GM23338 (cell line): ENCODE results near the gene NRP2. TPM values are rescaled to one million over a fixed set of nuclear protein-coding genes. Genes with fewer than 3 reads are reported as not detected.

Experiments
- ATAC-seq: fragments of 200-7000 bp; cut with Tn5 transposase; 3 replicates; pipeline ENCODE4 v1.9.1; 2020
- DNase-seq: peaks from one replicate; pipeline ENCODE4 v3.0.0-alpha.2; 2015; ENCODE audit warnings: low spot score
- H2AFZ ChIP-seq: fragments of 200-600 bp; sonication (generic); 2 replicates; pipeline ENCODE4 v1.8.0; 2016; ENCODE audit warnings: antibody characterized with exemption, mild to moderate bottlenecking, moderate library complexity
- H3F3A ChIP-seq: fragments of 200-600 bp; sonication (generic); replicated peaks from 2 replicates; pipeline ENCODE4 v1.8.0; 2017; ENCODE audit warnings: antibody characterized with exemption, mixed run types, low read depth
- H3K27ac ChIP-seq: fragments of 200-600 bp; sonication (generic); 2 replicates; pipeline ENCODE4 v1.6.1; 2016; ENCODE audit warnings: low read depth
- H3K27me3 ChIP-seq: fragments of 200-600 bp; sonication (generic); 2 replicates; pipeline ENCODE4 v1.8.0; 2016; ENCODE audit warnings: mild to moderate bottlenecking, mixed run types, moderate library complexity; ENCODE audit not compliant: insufficient read depth
- H3K36me3 ChIP-seq: fragments of 200-600 bp; sonication (generic); 2 replicates; pipeline ENCODE4 v1.8.0; 2016; ENCODE audit warnings: mild to moderate bottlenecking; ENCODE audit not compliant: insufficient read depth
- H3K4me1 ChIP-seq: fragments of 200-600 bp; sonication (generic); 2 replicates; pipeline ENCODE4 v1.8.0; 2016; ENCODE audit warnings: mild to moderate bottlenecking, moderate library complexity; ENCODE audit not compliant: insufficient read depth
- H3K4me2 ChIP-seq: fragments of 200-600 bp; sonication (generic); 2 replicates; pipeline ENCODE4 v1.7.1; 2017; ENCODE audit warnings: mixed run types
- H3K4me3 ChIP-seq: fragments of 200-600 bp; sonication (generic); 2 replicates; pipeline ENCODE4 v1.6.1; 2016; ENCODE audit warnings: mixed run types
- H3K79me2 ChIP-seq: fragments of 200-600 bp; sonication (generic); replicated peaks from 2 replicates; pipeline ENCODE4 v1.8.0; 2017; ENCODE audit warnings: mild to moderate bottlenecking; ENCODE audit not compliant: insufficient read depth
- H3K9me2 ChIP-seq: fragments of 200-600 bp; sonication (generic); 2 replicates; pipeline ENCODE4 v1.8.0; 2017; ENCODE audit not compliant: insufficient read depth
- H4K20me1 ChIP-seq: fragments of 200-600 bp; sonication (generic); replicated peaks from 2 replicates; pipeline ENCODE4 v1.8.0; 2017; ENCODE audit warnings: mild to moderate bottlenecking; ENCODE audit not compliant: insufficient read depth
- H3K27ac Mint-ChIP-seq: 2 replicates; pipeline ENCODE4 v1.8.0; 2020; ENCODE audit warnings: inconsistent platforms, mild to moderate bottlenecking, moderate library complexity, mixed read lengths
- H3K27me3 Mint-ChIP-seq: 3 replicates; pipeline ENCODE4 v1.8.0; 2022; ENCODE audit warnings: low read depth, mild to moderate bottlenecking, moderate library complexity, mixed read lengths, inconsistent platforms; ENCODE audit not compliant: insufficient read depth, poor library complexity
- H3K36me3 Mint-ChIP-seq: 3 replicates; pipeline ENCODE4 v1.8.0; 2021; ENCODE audit warnings: low read depth, mild to moderate bottlenecking, inconsistent platforms, moderate library complexity, mixed read lengths
- H3K4me1 Mint-ChIP-seq: 3 replicates; pipeline ENCODE4 v1.8.0; 2020; ENCODE audit warnings: mild to moderate bottlenecking, inconsistent platforms, mixed read lengths
- H3K4me3 Mint-ChIP-seq: 3 replicates; pipeline ENCODE4 v1.8.0; 2021; ENCODE audit warnings: moderate library complexity, mild to moderate bottlenecking, inconsistent platforms, mixed read lengths
- H3K9me3 Mint-ChIP-seq: 3 replicates; pipeline ENCODE4 v1.8.0; 2020; ENCODE audit warnings: moderate library complexity, mild to moderate bottlenecking, inconsistent platforms, mixed read lengths
- CTCF ChIP-seq, 2 experiments: fragments of 200-600 bp in 1 of 2; sonication (generic) in 1 of 2; conservative IDR thresholded peaks; 2 replicates each; pipeline versions ENCODE4 v1.5.1 to v1.6.1; 2016 to 2017; ENCODE audit warnings: antibody characterized with exemption in 2 of 2, low read depth in 2 of 2, mild to moderate bottlenecking in 2 of 2, moderate library complexity in 1 of 2
- STAT1 ChIP-seq: IDR thresholded peaks from one replicate; pipeline ENCODE4 v1.6.1; 2016; ENCODE audit warnings: antibody characterized with exemption; ENCODE audit not compliant: unreplicated experiment
- ZNF114 ChIP-seq: fragments of 250-450 bp; sonication (Bioruptor Pico); IDR thresholded peaks from 2 replicates; pipeline ENCODE4 v1.5.0; 2020; ENCODE audit warnings: mild to moderate bottlenecking, moderate library complexity
- ZNF462 ChIP-seq: fragments of 250-450 bp; sonication (Bioruptor Pico); IDR thresholded peaks from 2 replicates; pipeline ENCODE4 v1.5.0; 2020; ENCODE audit warnings: mild to moderate bottlenecking, moderate library complexity
- polyA plus RNA-seq: library from polyadenylated mRNA; unstranded; fragments of >200 nt; fragmentation: Nextera tagmentation; extraction: Ambion mirVana; gene quantifications from 2 replicates; pipeline ENCODE4 v1.2.1, GENCODE V29; 2016
- total RNA-seq: library from RNA; depleted of rRNA; stranded (reverse); fragments of >200 nt; shearing (Covaris generic); gene quantifications from 2 replicates; pipeline ENCODE4 v1.2.3, GENCODE V29; 2014
- TF ChIP-seq, protein P1 (sequence below): IDR thresholded peaks from one replicate; pipeline ENCODE4 v1.6.1; 2018; ENCODE audit warnings: antibody characterized with exemption; ENCODE audit not compliant: unreplicated experiment

NRP2 gene
- total and polyA plus RNA-seq, 2 experiments from 2014 or later = 18.4 to 22.0 TPM

GRCh38 chr2:205673312-205673711, 9.0 kb upstream of the NRP2 start (continued):
- TF ChIP-seq ZNF462 (no peak), STAT1 (no peak), ZNF114 (no peak)

GRCh38 chr2:205675861-205676516, 6.3 kb upstream of the NRP2 start:
- Mint-ChIP-seq H3K36me3 (no peaks in the 10 kb centered on the region), H3K4me3 (no peak overlapping the region), H3K9me3 (no peaks in the 10 kb centered on the region), H3K4me1 (peaks cover 27% of the 10 kb centered on the region), H3K27ac (no peak overlapping the region), H3K27me3 (peaks cover 4% of the 10 kb centered on the region)
- H2AFZ ChIP-seq = peak overlapping the region; percentile 54
- TF ChIP-seq, protein P1, sequence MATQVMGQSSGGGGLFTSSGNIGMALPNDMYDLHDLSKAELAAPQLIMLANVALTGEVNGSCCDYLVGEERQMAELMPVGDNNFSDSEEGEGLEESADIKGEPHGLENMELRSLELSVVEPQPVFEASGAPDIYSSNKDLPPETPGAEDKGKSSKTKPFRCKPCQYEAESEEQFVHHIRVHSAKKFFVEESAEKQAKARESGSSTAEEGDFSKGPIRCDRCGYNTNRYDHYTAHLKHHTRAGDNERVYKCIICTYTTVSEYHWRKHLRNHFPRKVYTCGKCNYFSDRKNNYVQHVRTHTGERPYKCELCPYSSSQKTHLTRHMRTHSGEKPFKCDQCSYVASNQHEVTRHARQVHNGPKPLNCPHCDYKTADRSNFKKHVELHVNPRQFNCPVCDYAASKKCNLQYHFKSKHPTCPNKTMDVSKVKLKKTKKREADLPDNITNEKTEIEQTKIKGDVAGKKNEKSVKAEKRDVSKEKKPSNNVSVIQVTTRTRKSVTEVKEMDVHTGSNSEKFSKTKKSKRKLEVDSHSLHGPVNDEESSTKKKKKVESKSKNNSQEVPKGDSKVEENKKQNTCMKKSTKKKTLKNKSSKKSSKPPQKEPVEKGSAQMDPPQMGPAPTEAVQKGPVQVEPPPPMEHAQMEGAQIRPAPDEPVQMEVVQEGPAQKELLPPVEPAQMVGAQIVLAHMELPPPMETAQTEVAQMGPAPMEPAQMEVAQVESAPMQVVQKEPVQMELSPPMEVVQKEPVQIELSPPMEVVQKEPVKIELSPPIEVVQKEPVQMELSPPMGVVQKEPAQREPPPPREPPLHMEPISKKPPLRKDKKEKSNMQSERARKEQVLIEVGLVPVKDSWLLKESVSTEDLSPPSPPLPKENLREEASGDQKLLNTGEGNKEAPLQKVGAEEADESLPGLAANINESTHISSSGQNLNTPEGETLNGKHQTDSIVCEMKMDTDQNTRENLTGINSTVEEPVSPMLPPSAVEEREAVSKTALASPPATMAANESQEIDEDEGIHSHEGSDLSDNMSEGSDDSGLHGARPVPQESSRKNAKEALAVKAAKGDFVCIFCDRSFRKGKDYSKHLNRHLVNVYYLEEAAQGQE = no peak
- TF ChIP-seq CTCF (conservative IDR thresholded peaks at IDR 0.05; ENCODE audit: low read depth in 2 of 2) = peak; percentile 85 to 97
- H3K27me3 ChIP-seq = peaks cover 1% of the 10 kb centered on the region; the same call in 1 of the 2 replicates
- peaks cover 24% of the 10 kb centered on the region for H3K4me1 ChIP-seq
- H3F3A ChIP-seq = no peaks in the 10 kb centered on the region
- H3K4me3 ChIP-seq = no peak overlapping the region
- no peaks in the 10 kb centered on the region for H4K20me1 ChIP-seq
- no peaks in the 10 kb centered on the region for H3K9me2 ChIP-seq
- peak; percentile 16 for ATAC-seq
- no peaks in the 10 kb centered on the region for H3K79me2 ChIP-seq
- H3K36me3 ChIP-seq = no peaks in the 10 kb centered on the region
- peak; percentile 90 for DNase-seq
- H3K4me2 ChIP-seq = no peak overlapping the region
- no peak overlapping the region for H3K27ac ChIP-seq
